Tibial nerve (tissue), 3 donors: Measurements from ENCODE around the gene SLC16A8.

Experiments used
- POLR2A ChIP-seq, 2 donors: fragments of 450-650 bp; IDR thresholded peaks; one replicate each; pipeline ENCODE4 v1.6.1; 2017; ENCODE audit warnings: antibody characterized with exemption in 2 of 2, mild to moderate bottlenecking in 2 of 2, moderate library complexity in 2 of 2
- TF ChIP-seq, protein P1 (sequence below), 5 experiments: fragments of 200-600 bp in 3 of 5; fragments of 450-650 bp in 2 of 5; sonication (generic) in 3 of 5; IDR thresholded peaks; one replicate each; pipeline ENCODE4 v1.5.1; 2016 to 2019; ENCODE audit warnings: antibody characterized with exemption in 5 of 5, mild to moderate bottlenecking in 3 of 5, moderate library complexity in 2 of 5

DNA sequence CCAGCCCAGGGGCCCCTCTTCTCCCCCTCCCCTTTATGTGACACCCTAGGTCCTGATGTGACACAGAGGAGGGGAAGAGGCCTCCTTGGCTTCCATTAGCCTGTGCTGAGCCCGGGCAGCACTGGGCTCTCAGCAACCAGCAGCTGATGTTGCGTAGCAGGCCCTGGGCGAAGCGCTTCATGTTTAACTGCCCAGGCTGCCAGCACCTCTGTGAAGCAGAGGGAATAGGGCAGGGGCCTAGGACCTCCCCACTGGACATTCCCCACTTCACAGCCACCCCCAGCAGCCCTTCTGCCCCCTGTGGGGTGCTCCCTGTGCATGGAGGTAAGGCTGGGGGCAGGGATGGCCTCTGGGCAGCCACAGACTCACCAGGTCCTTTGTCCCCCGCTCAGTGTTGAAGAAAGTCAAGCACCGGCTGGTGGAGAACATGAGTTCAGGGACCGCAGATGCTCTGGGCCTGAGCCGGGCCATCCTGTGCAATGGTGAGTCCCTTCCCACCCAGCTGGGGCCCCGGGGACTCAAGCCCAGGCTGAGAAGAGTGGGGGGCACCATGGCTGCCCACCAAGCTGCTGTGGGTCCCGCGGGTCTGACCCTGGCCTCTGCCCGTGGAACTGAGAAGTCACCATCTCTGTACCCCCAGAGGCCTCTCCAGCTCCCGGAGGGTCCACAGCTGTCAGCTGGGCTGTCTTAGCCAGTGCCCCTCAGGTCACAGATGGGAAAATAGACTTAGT is 15.2 kb downstream of the SLC16A8 start:
- no peak for TF ChIP-seq POLR2A (IDR thresholded peaks at IDR 0.05)
- TF ChIP-seq, protein P1, sequence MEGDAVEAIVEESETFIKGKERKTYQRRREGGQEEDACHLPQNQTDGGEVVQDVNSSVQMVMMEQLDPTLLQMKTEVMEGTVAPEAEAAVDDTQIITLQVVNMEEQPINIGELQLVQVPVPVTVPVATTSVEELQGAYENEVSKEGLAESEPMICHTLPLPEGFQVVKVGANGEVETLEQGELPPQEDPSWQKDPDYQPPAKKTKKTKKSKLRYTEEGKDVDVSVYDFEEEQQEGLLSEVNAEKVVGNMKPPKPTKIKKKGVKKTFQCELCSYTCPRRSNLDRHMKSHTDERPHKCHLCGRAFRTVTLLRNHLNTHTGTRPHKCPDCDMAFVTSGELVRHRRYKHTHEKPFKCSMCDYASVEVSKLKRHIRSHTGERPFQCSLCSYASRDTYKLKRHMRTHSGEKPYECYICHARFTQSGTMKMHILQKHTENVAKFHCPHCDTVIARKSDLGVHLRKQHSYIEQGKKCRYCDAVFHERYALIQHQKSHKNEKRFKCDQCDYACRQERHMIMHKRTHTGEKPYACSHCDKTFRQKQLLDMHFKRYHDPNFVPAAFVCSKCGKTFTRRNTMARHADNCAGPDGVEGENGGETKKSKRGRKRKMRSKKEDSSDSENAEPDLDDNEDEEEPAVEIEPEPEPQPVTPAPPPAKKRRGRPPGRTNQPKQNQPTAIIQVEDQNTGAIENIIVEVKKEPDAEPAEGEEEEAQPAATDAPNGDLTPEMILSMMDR (IDR thresholded peaks at IDR 0.05) = no peak
